ENCODE measurements around the gene OTOA.
"Not testable (repeated sequence)": the region's sequence is repeated elsewhere in the genome, so short reads cannot be mapped to it uniquely, and the experiment has no call there.

Gene OTOA

GRCh38 chr16:21641916-21642315, 21.9 kb upstream of the OTOA start:
- no peak for DNase-seq

GRCh38 chr16:21642861-21643260, 20.9 kb upstream of the OTOA start:
- DNase-seq: no peak

GRCh38 chr16:21643785-21644184, 20.0 kb upstream of the OTOA start:
- DNase-seq: no peak

GRCh38 chr16:21644674-21645073, 19.1 kb upstream of the OTOA start:
- DNase-seq: no peak

- DNase-seq: no peak
These were observed 18.5 kb upstream of the OTOA start for GRCh38 chr16:21645261-21645721.

GRCh38 chr16:21646091-21646490, 17.7 kb upstream of the OTOA start:
- no peak for DNase-seq

GRCh38 chr16:21646721-21647561, 16.8 kb upstream of the OTOA start:
- no peak for DNase-seq

- DNase-seq: no peak
These were observed 16.1 kb upstream of the OTOA start for GRCh38 chr16:21647562-21648164.

GRCh38 chr16:21649826-21650406, 13.9 kb upstream of the OTOA start:
- not testable (repeated sequence) for DNase-seq

- DNase-seq: no peak
These were observed 13.2 kb upstream of the OTOA start for GRCh38 chr16:21650521-21650920.

- no peak for DNase-seq
These were observed 12.3 kb upstream of the OTOA start for GRCh38 chr16:21651515-21651914.

GRCh38 chr16:21652453-21652852, 11.3 kb upstream of the OTOA start, which contains the start of gene IGSF6:
Gene IGSF6, minus strand, starts transcription at chr16:21652608. Its CDS starts 10 bp downstream, at chr16:21652598.
- no peak for DNase-seq

GRCh38 chr16:21653571-21653970, 10.2 kb upstream of the OTOA start:
- no peak for DNase-seq

GRCh38 chr16:21654466-21654865, 9.3 kb upstream of the OTOA start:
- DNase-seq: no peak

GRCh38 chr16:21654881-21655280, 8.9 kb upstream of the OTOA start:
- no peak for DNase-seq

GRCh38 chr16:21656795-21657768, 6.7 kb upstream of the OTOA start:
- DNase-seq: no peak

GRCh38 chr16:21659124-21659523, 4.6 kb upstream of the OTOA start:
- DNase-seq: no peak

- DNase-seq: no peak
These were observed 1.2 kb downstream of the OTOA start for GRCh38 chr16:21664801-21665492.

- no peak for DNase-seq
These were observed 3.0 kb downstream of the OTOA start for GRCh38 chr16:21666772-21667171.

- no peak for DNase-seq
These were observed 3.8 kb downstream of the OTOA start for GRCh38 chr16:21667575-21667974.

- no peak for DNase-seq
These were observed 9.7 kb downstream of the OTOA start for GRCh38 chr16:21673469-21673868.

- not testable (repeated sequence) for DNase-seq
These were observed 10.7 kb downstream of the OTOA start for GRCh38 chr16:21674456-21674855.

Measured in right kidney (tissue), 1 donor.